Measurements from ENCODE around the gene SLC35F6.

Gene SLC35F6

GRCh38 chr2:26722328-26722727, 41.8 kb upstream of the SLC35F6 start:
- H3K27ac ChIP-seq, result peak overlapping the region; percentile 95
- peaks cover 72% of the 10 kb centered on the region for H3K4me1 ChIP-seq
- no peaks in the 10 kb centered on the region for H3K36me3 ChIP-seq (ENCODE audit: control insufficient read depth, insufficient read depth, low read length)
- H3K9me3 ChIP-seq (ENCODE audit: control insufficient read depth, low read length), result no peaks in the 10 kb centered on the region
- H2AFZ ChIP-seq, result no peak overlapping the region
- H3K4me3 ChIP-seq (ENCODE audit: low read depth, low read length), result no peak overlapping the region
- no peak for TF ChIP-seq CTCF (IDR thresholded peaks at IDR 0.05)
- H3K4me2 ChIP-seq (ENCODE audit: low read length), result no peak overlapping the region
- peaks cover 15% of the 10 kb centered on the region for H3K79me2 ChIP-seq
- H3K27me3 ChIP-seq (ENCODE audit: control insufficient read depth, insufficient read depth, low read length), result no peaks in the 10 kb centered on the region
- no peak overlapping the region for H3K9ac ChIP-seq

GRCh38 chr2:26722911-26723310, 41.2 kb upstream of the SLC35F6 start:
- H3K4me1 ChIP-seq, result peaks cover 69% of the 10 kb centered on the region
- H3K27ac ChIP-seq, result peak overlapping the region; percentile 95
- no peak overlapping the region for H2AFZ ChIP-seq
- H3K9ac ChIP-seq, result no peak overlapping the region
- TF ChIP-seq CTCF (IDR thresholded peaks at IDR 0.05), result no peak
- H3K4me2 ChIP-seq (ENCODE audit: low read length), result no peak overlapping the region
- H3K27me3 ChIP-seq (ENCODE audit: control insufficient read depth, insufficient read depth, low read length), result no peaks in the 10 kb centered on the region
- peaks cover 11% of the 10 kb centered on the region for H3K79me2 ChIP-seq
- no peak overlapping the region for H3K4me3 ChIP-seq (ENCODE audit: low read depth, low read length)
- H3K9me3 ChIP-seq (ENCODE audit: control insufficient read depth, low read length), result no peaks in the 10 kb centered on the region
- no peaks in the 10 kb centered on the region for H3K36me3 ChIP-seq (ENCODE audit: control insufficient read depth, insufficient read depth, low read length)

- Histone ChIP-seq H2AFZ (no peak overlapping the region), H3K9me3 (ENCODE audit: control insufficient read depth, low read length) (no peaks in the 10 kb centered on the region), H3K4me3 (ENCODE audit: low read depth, low read length) (no peak overlapping the region), H3K27me3 (ENCODE audit: control insufficient read depth, insufficient read depth, low read length) (no peaks in the 10 kb centered on the region), H3K9ac (no peak overlapping the region), H3K27ac (peak overlapping the region; percentile 95), H3K4me2 (ENCODE audit: low read length) (no peak overlapping the region), H3K4me1 (peaks cover 69% of the 10 kb centered on the region), H3K79me2 (peaks cover 11% of the 10 kb centered on the region), H3K36me3 (ENCODE audit: control insufficient read depth, insufficient read depth, low read length) (no peaks in the 10 kb centered on the region)
- no peak for TF ChIP-seq CTCF (IDR thresholded peaks at IDR 0.05)
Observed at GRCh38 chr2:26723475-26723874, 40.6 kb upstream of the SLC35F6 start.

- Histone ChIP-seq H3K27ac (peak overlapping the region; percentile 95), H3K4me1 (peaks cover 68% of the 10 kb centered on the region), H3K27me3 (ENCODE audit: control insufficient read depth, insufficient read depth, low read length) (no peaks in the 10 kb centered on the region), H3K4me3 (ENCODE audit: low read depth, low read length) (no peak overlapping the region), H3K4me2 (ENCODE audit: low read length) (peak overlapping the region; percentile 31), H3K9ac (no peak overlapping the region), H3K79me2 (peaks cover 17% of the 10 kb centered on the region), H3K9me3 (ENCODE audit: control insufficient read depth, low read length) (no peaks in the 10 kb centered on the region), H2AFZ (peak overlapping the region; percentile 54), H3K36me3 (ENCODE audit: control insufficient read depth, insufficient read depth, low read length) (no peaks in the 10 kb centered on the region)
- no peak for TF ChIP-seq CTCF (IDR thresholded peaks at IDR 0.05)
Observed at GRCh38 chr2:26723991-26724750, 39.9 kb upstream of the SLC35F6 start.
